GM20000 (cell line): Measurements from ENCODE around the gene TSR3.

ENCODE experiments used
- DNase-seq: peaks from one replicate; pipeline ENCODE4 v3.0.0; 2012; ENCODE audit warnings: low spot score
- CTCF ChIP-seq: IDR thresholded peaks from 2 replicates; pipeline ENCODE4 v1.5.1; 2012; ENCODE audit warnings: mild to moderate bottlenecking, control low read depth; ENCODE audit errors: extremely low read depth, missing control alignments

TSR3 gene

GRCh38 chr16:1367486-1368174 is 16.0 kb upstream of the TSR3 start:
- no peak for DNase-seq
- no peak for TF ChIP-seq CTCF

- no peak for DNase-seq
Measured at GRCh38 chr16:1366712-1367299, 15.1 kb upstream of the TSR3 start.

GRCh38 chr16:1366060-1366711 is 14.5 kb upstream of the TSR3 start:
- DNase-seq: no peak
- TF ChIP-seq CTCF: no peak

More at GRCh38 chr16:1366712-1367299, 15.1 kb upstream of the TSR3 start:
- TF ChIP-seq CTCF: no peak

GRCh38 chr16:1364510-1364909 is 12.8 kb upstream of the TSR3 start:
- no peak for DNase-seq
- no peak for TF ChIP-seq CTCF

- peak; percentile 75 for TF ChIP-seq CTCF
- DNase-seq: peak; percentile 91
Measured at GRCh38 chr16:1363501-1364041, 11.9 kb upstream of the TSR3 start.

GRCh38 chr16:1362807-1363206 is 11.1 kb upstream of the TSR3 start:
- DNase-seq: no peak
- no peak for TF ChIP-seq CTCF
